Measurements from ENCODE around the gene TGFB1I1.
A peak's percentile ranks its signal among the peaks of the same experiment; 100 is the strongest.
"Not testable (repeated sequence)": the region's sequence is repeated elsewhere in the genome, so short reads cannot be mapped to it uniquely, and the experiment has no call there.

The TGFB1I1 gene

GRCh38 chr16:31473264-31473984, 1.5 kb downstream of the TGFB1I1 start:
- DNase-seq = no peak

- peak; percentile 60 for DNase-seq
Observed at GRCh38 chr16:31474173-31474714, 2.3 kb downstream of the TGFB1I1 start.

GRCh38 chr16:31474773-31475738, 3.1 kb downstream of the TGFB1I1 start:
- no peak for DNase-seq

GRCh38 chr16:31475946-31476302, 4.0 kb downstream of the TGFB1I1 start:
- peak; percentile 54 for DNase-seq

DNA sequence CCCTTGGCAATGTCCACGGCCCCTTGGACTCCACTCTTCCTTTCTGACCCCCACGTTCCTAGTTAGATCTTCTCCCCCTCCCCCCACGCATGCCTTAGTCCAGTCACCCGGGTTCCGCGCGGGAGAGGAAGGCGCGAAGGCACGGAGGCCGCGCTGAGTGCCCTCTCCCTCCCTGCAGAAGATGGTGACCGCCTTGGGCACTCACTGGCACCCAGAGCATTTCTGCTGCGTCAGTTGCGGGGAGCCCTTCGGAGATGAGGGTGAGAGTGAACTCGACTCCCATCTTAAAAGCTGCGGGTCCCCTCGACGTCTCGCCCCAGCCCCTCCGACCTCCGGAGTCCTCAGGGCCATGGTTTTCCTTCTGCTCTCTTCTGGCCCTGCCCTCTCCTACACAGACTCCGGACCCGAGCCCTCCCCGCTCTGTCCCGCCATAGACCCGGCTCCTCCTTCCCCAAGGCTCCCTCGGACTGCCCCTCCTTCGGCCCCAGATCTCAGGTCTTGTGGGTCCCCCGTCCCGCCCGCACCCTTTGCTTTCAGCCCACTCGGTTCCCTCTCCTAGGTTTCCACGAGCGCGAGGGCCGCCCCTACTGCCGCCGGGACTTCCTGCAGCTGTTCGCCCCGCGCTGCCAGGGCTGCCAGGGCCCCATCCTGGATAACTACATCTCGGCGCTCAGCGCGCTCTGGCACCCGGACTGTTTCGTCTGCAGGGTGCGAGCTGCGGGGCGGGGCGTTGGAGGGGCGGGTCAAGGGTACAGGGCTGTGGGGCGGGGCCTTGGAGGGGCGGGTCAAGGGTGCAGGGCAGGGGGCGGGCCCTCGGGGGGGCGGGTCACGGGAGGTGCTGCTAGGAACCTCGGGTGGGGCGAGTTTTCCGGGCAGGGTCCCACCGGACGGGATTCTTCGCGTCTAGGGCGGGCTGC, 4.6 kb downstream of the TGFB1I1 start:
- DNase-seq = peak; percentile 85

DNA sequence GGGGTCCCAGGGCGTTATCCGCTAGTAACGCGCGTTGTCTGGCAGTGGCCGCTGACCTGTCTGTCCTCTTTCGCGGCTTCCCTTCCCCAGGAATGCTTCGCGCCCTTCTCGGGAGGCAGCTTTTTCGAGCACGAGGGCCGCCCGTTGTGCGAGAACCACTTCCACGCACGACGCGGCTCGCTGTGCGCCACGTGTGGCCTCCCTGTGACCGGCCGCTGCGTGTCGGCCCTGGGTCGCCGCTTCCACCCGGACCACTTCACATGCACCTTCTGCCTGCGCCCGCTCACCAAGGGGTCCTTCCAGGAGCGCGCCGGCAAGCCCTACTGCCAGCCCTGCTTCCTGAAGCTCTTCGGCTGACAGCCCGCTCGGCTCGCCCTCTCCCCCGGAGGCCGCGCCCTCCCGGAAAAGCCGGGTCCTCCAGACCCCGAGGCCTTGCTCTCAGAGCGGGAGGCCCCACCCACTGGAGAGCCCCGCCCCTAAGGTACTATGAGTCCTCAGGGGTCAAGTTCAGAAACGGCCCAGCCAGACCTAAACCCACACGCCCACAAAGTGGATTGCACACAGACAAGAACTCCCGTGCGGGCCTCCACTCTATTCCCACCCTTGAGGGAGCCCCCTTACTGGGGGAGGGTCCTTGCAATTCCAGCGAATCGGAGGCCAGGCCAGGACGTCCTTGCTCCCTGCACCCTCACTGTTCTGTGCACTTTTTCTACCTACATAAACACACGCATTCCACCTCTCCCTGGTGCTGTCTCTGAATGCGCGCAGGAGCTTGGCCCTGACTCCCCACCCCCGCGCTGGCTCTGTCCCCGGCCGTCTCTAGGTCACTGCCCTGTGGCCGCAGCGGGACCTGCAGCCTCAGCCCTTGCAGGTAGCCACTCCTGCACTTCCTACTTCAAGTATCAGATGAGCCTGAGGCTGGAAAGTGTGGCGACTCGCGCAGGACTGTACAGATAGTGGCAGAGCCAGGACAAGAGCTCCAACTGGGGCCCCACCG, 5.6 kb downstream of the TGFB1I1 start:
- DNase-seq = peak; percentile 70

GRCh38 chr16:31478956-31479355, 7.0 kb downstream of the TGFB1I1 start:
- DNase-seq = no peak

GRCh38 chr16:31479751-31480150, 7.8 kb downstream of the TGFB1I1 start:
- DNase-seq = no peak

- peak; percentile 68 for DNase-seq
Observed at GRCh38 chr16:31480851-31481536, 9.0 kb downstream of the TGFB1I1 start.

GRCh38 chr16:31483081-31483480, 11.1 kb downstream of the TGFB1I1 start, which contains the start of gene SLC5A2:
SLC5A2 (plus strand) TSS chr16:31483123; CDS start chr16:31483137, 14 bp downstream.
- DNase-seq = no peak

DNA sequence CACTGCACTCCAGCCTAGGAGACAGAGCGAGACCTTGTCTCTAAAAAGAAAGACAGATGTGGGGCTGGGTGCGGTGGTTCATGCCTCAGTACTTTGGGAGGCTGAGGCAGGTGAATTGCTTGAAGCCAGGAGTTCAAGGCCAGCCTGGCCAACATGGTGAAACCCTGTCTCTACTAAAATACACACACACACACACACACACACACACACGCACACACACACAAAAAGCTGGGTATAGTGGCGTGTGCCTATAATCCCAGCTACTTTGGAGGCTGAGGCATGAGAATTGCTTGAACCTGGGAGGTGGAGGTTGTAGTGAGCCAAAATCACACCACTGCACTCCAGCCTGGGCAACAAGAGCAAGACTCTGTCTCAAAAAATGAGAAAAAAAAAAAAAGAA, 12.1 kb downstream of the TGFB1I1 start:
- DNase-seq = not testable (repeated sequence)

GRCh38 chr16:31484491-31485171, 12.7 kb downstream of the TGFB1I1 start:
- DNase-seq = no peak

- DNase-seq = no peak
Observed at GRCh38 chr16:31485571-31485970, 13.6 kb downstream of the TGFB1I1 start.

DNA sequence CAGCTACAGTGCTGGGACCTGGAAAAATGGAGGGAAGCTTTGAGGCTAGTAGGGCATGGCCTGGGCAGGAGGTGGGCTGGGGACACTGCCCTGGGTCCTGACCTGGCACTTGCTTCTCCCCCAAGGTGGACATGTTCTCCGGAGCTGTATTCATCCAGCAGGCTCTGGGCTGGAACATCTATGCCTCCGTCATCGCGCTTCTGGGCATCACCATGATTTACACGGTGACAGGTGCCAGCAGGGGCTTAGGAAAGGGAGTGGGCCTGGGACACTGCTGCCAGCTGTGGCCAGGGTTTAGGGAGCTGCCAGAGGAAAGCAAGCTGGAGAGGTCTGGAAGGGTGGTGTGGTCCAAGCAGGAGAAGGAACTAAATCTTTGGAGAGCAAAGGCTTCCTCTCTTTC, 14.1 kb downstream of the TGFB1I1 start:
- DNase-seq = no peak

- no peak for DNase-seq
Observed at GRCh38 chr16:31487071-31487719, 15.2 kb downstream of the TGFB1I1 start.

DNA sequence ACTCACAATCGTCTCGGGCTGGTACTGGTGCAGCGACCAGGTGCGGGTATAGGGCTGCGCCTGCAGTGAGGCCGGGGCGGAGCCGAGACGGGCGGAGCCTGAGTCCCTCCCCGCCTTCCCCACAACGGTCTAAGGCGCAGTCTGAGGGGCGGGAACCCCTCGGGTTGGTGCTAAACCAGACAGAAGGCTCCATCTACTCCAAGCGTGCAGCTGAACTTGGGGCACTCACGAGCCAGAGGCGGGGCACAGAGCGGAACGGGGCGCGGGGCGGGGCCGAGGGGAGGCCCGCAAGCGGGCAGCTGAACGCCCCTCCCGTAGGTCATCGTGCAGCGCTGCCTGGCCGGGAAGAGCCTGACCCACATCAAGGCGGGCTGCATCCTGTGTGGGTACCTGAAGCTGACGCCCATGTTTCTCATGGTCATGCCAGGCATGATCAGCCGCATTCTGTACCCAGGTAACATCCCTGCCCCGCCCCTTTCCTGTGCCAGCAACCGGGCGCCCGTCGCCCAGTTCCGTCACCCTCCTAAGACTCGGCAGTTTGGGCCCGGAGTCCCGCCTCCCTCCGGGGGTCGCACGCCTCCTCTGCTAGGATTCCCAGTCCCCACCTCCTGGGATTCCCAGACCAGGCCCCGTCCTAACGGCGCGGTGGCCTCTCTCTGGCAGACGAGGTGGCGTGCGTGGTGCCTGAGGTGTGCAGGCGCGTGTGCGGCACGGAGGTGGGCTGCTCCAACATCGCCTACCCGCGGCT, 15.9 kb downstream of the TGFB1I1 start:
- DNase-seq = peak; percentile 84

GRCh38 chr16:31488468-31489297, 16.7 kb downstream of the TGFB1I1 start:
- no peak for DNase-seq

GRCh38 chr16:31489298-31489564, 17.3 kb downstream of the TGFB1I1 start:
- DNase-seq = no peak
